SK-N-SH treated with all-trans-retinoic acid at 6 μM for 48 hours (cell line): ENCODE measurements around the gene SSX2IP.
"Not testable (repeated sequence)": the region's sequence is repeated elsewhere in the genome, so short reads cannot be mapped to it uniquely, and the experiment has no call there.

Experiments used
- ARNTL ChIP-seq: fragments of 450-650 bp; formaldehyde crosslinking; IDR thresholded peaks from 2 replicates; pipeline ENCODE4 v1.5.0; 2020; ENCODE audit warnings: low read depth, mild to moderate bottlenecking, moderate library complexity, borderline replicate concordance
- TCF4 ChIP-seq: fragments of 250-450 bp; sonication (Bioruptor Pico); IDR thresholded peaks from 2 replicates; pipeline ENCODE4 v1.8.0; 2021; ENCODE audit warnings: mild to moderate bottlenecking, moderate library complexity, borderline replicate concordance
- ZFP3 ChIP-seq: fragments of 250-450 bp; sonication (Bioruptor Pico); IDR thresholded peaks from 2 replicates; pipeline ENCODE4 v1.5.0; 2020; ENCODE audit warnings: mild to moderate bottlenecking, moderate library complexity
- TF ChIP-seq, protein P1 (sequence below): fragments of 250-450 bp; sonication (Bioruptor Pico); IDR thresholded peaks from 2 replicates; pipeline ENCODE4 v1.8.0; 2021; ENCODE audit warnings: low read depth, mild to moderate bottlenecking, moderate library complexity, borderline replicate concordance

DNA sequence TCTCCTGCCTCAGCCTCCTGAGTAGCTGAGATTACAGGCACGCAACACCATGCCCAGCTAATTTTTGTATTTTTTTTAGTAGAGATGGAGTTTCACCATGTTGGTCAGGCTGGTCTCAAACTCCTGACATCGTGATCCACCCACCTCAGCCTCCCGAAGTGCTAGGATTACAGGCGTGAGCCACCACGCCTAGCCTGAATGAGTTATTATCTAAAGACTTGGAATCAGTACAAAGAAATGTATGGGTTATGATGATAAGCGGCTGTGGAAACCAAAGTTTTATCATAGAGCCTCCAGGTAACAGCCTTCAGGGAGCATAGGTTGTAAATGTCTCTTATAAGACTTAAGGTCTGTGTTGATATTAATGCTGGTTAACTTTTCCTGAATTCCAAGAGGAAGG lies 50.5 kb downstream of the SSX2IP start:
- not testable (repeated sequence) for TF ChIP-seq TCF4, ARNTL, ZFP3 (CRISPR knock-in tag)
- TF ChIP-seq, protein P1, sequence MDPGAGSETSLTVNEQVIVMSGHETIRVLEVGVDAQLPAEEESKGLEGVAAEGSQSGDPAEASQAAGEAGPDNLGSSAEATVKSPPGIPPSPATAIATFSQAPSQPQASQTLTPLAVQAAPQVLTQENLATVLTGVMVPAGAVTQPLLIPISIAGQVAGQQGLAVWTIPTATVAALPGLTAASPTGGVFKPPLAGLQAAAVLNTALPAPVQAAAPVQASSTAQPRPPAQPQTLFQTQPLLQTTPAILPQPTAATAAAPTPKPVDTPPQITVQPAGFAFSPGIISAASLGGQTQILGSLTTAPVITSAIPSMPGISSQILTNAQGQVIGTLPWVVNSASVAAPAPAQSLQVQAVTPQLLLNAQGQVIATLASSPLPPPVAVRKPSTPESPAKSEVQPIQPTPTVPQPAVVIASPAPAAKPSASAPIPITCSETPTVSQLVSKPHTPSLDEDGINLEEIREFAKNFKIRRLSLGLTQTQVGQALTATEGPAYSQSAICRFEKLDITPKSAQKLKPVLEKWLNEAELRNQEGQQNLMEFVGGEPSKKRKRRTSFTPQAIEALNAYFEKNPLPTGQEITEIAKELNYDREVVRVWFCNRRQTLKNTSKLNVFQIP (CRISPR knock-in tag): not testable (repeated sequence)
